Liver (tissue), 3 donors: Measurements from ENCODE around the gene KRTAP4-7.

Experiments used
- FOXA1 ChIP-seq: IDR thresholded peaks from 2 replicates; pipeline ENCODE4 v1.6.1; 2016; ENCODE audit warnings: antibody characterized with exemption
- JUND ChIP-seq, 2 donors: IDR thresholded peaks; 2 replicates each; pipeline ENCODE4 v1.6.1; 2016; ENCODE audit warnings: antibody characterized with exemption in 2 of 2
- RAD21 ChIP-seq, 2 donors: IDR thresholded peaks; 2 replicates each; pipeline ENCODE4 v1.6.1; 2016; ENCODE audit warnings: antibody characterized with exemption in 2 of 2, mild to moderate bottlenecking in 2 of 2
- RXRA ChIP-seq, 2 donors: IDR thresholded peaks; 2 replicates each; pipeline ENCODE4 v1.6.1; 2017 to 2018; ENCODE audit warnings: antibody characterized with exemption in 2 of 2, mild to moderate bottlenecking in 1 of 2
- SP1 ChIP-seq: IDR thresholded peaks from 2 replicates; pipeline ENCODE4 v1.6.1; 2018; ENCODE audit warnings: antibody characterized with exemption, mild to moderate bottlenecking
- TAF1 ChIP-seq: conservative IDR thresholded peaks from 2 replicates; pipeline ENCODE4 v1.6.1; 2016; ENCODE audit warnings: antibody characterized with exemption, mild to moderate bottlenecking
- YY1 ChIP-seq: IDR thresholded peaks from 2 replicates; pipeline ENCODE4 v1.6.1; 2016; ENCODE audit warnings: antibody characterized with exemption, mild to moderate bottlenecking
- TF ChIP-seq, protein P1 (sequence below): fragments of 150-350 bp; IDR thresholded peaks from 2 replicates; pipeline ENCODE4 v1.5.1; 2017; ENCODE audit warnings: improper control_type of control experiment, low read depth, low read length; ENCODE audit not compliant: missing input control
- TF ChIP-seq, protein P2 (sequence below): IDR thresholded peaks from 2 replicates; pipeline ENCODE4 v1.6.1; 2016; ENCODE audit warnings: antibody characterized with exemption
- TF ChIP-seq, protein P3 (sequence below): IDR thresholded peaks from 2 replicates; pipeline ENCODE4 v1.6.1; 2016; ENCODE audit warnings: antibody characterized with exemption
- TF ChIP-seq, protein P4 (sequence below): IDR thresholded peaks from 2 replicates; pipeline ENCODE4 v1.6.1; 2016; ENCODE audit warnings: antibody characterized with exemption, mild to moderate bottlenecking
- TF ChIP-seq, protein P5 (sequence below): IDR thresholded peaks from 2 replicates; pipeline ENCODE4 v1.6.1; 2016; ENCODE audit warnings: antibody characterized with exemption
- donor health status: healthy.
- donor health status: healthy.

DNA sequence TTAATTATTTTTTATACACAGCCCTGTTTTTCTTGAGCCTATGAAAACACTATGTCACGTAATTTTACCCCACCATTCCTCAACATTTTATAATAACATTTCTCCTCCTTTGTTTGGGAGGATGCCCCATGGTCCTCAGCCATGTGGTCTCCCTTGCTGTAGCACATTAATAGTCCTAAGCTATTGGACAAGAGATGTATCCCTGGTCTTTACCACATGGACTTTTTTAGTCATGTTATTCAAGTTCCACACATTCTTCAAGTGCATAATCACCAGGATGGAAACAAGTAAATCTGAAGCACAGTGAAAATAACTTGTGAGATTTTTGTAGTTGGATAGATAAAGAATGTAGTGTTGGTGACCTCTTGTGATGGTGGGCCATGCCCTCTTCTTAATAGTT is 22.0 kb upstream of the KRTAP4-7 start:
- TF ChIP-seq, protein P1, sequence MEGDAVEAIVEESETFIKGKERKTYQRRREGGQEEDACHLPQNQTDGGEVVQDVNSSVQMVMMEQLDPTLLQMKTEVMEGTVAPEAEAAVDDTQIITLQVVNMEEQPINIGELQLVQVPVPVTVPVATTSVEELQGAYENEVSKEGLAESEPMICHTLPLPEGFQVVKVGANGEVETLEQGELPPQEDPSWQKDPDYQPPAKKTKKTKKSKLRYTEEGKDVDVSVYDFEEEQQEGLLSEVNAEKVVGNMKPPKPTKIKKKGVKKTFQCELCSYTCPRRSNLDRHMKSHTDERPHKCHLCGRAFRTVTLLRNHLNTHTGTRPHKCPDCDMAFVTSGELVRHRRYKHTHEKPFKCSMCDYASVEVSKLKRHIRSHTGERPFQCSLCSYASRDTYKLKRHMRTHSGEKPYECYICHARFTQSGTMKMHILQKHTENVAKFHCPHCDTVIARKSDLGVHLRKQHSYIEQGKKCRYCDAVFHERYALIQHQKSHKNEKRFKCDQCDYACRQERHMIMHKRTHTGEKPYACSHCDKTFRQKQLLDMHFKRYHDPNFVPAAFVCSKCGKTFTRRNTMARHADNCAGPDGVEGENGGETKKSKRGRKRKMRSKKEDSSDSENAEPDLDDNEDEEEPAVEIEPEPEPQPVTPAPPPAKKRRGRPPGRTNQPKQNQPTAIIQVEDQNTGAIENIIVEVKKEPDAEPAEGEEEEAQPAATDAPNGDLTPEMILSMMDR = no peak
- TF ChIP-seq YY1 (no peak), JUND (IDR thresholded peaks at IDR 0.05) (no peak), SP1 (no peak), TAF1 (no peak), RAD21 (IDR thresholded peaks at IDR 0.05) (no peak), FOXA1 (no peak), RXRA (IDR thresholded peaks at IDR 0.05) (no peak)
- TF ChIP-seq, protein P2, sequence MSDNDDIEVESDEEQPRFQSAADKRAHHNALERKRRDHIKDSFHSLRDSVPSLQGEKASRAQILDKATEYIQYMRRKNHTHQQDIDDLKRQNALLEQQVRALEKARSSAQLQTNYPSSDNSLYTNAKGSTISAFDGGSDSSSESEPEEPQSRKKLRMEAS = no peak
- TF ChIP-seq, protein P3, sequence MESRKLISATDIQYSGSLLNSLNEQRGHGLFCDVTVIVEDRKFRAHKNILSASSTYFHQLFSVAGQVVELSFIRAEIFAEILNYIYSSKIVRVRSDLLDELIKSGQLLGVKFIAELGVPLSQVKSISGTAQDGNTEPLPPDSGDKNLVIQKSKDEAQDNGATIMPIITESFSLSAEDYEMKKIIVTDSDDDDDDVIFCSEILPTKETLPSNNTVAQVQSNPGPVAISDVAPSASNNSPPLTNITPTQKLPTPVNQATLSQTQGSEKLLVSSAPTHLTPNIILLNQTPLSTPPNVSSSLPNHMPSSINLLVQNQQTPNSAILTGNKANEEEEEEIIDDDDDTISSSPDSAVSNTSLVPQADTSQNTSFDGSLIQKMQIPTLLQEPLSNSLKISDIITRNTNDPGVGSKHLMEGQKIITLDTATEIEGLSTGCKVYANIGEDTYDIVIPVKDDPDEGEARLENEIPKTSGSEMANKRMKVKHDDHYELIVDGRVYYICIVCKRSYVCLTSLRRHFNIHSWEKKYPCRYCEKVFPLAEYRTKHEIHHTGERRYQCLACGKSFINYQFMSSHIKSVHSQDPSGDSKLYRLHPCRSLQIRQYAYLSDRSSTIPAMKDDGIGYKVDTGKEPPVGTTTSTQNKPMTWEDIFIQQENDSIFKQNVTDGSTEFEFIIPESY = no peak
- TF ChIP-seq, protein P4, sequence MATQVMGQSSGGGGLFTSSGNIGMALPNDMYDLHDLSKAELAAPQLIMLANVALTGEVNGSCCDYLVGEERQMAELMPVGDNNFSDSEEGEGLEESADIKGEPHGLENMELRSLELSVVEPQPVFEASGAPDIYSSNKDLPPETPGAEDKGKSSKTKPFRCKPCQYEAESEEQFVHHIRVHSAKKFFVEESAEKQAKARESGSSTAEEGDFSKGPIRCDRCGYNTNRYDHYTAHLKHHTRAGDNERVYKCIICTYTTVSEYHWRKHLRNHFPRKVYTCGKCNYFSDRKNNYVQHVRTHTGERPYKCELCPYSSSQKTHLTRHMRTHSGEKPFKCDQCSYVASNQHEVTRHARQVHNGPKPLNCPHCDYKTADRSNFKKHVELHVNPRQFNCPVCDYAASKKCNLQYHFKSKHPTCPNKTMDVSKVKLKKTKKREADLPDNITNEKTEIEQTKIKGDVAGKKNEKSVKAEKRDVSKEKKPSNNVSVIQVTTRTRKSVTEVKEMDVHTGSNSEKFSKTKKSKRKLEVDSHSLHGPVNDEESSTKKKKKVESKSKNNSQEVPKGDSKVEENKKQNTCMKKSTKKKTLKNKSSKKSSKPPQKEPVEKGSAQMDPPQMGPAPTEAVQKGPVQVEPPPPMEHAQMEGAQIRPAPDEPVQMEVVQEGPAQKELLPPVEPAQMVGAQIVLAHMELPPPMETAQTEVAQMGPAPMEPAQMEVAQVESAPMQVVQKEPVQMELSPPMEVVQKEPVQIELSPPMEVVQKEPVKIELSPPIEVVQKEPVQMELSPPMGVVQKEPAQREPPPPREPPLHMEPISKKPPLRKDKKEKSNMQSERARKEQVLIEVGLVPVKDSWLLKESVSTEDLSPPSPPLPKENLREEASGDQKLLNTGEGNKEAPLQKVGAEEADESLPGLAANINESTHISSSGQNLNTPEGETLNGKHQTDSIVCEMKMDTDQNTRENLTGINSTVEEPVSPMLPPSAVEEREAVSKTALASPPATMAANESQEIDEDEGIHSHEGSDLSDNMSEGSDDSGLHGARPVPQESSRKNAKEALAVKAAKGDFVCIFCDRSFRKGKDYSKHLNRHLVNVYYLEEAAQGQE = no peak
- TF ChIP-seq, protein P5, sequence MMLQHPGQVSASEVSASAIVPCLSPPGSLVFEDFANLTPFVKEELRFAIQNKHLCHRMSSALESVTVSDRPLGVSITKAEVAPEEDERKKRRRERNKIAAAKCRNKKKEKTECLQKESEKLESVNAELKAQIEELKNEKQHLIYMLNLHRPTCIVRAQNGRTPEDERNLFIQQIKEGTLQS = no peak
